ENCODE data around the gene CUL3.

GRCh38 chr2:224551693-224552092, 33.5 kb downstream of the CUL3 start:
- no peak for TF ChIP-seq CTCF (IDR thresholded peaks at IDR 0.05; ENCODE audit: insufficient read depth, low read length, poor library complexity, severe bottlenecking)
- no peak for TF ChIP-seq EZH2phosphoT487 (conservative IDR thresholded peaks at IDR 0.05; ENCODE audit: low read length)
